ENCODE results near the gene QTRT2. TPM values are rescaled to one million over a fixed set of nuclear protein-coding genes. Genes with fewer than 3 reads are reported as not detected.

The QTRT2 gene
- total RNA-seq, 2 donors from 2014 or later: 21.4 to 48.5 TPM

DNA sequence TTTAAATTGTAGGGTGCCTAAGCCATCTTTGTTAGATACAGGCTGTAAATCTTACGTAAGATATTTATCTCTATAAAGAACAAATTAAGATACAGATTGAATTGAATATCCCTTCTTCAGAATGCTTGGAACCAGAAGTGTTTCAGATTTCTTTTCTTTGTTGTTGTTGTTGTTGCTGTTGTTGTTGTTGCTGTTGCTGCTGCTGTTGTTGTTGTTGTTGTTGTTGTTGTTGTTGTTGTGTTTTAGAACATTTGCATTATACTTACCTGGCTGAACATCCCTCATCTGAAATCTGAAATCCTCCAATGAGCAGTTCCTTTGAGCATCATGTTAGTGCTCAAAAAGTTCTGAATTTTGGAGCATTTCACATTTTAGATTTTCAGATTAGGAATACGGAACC lies 26.6 kb downstream of the QTRT2 start:
- TF ChIP-seq, protein P1, sequence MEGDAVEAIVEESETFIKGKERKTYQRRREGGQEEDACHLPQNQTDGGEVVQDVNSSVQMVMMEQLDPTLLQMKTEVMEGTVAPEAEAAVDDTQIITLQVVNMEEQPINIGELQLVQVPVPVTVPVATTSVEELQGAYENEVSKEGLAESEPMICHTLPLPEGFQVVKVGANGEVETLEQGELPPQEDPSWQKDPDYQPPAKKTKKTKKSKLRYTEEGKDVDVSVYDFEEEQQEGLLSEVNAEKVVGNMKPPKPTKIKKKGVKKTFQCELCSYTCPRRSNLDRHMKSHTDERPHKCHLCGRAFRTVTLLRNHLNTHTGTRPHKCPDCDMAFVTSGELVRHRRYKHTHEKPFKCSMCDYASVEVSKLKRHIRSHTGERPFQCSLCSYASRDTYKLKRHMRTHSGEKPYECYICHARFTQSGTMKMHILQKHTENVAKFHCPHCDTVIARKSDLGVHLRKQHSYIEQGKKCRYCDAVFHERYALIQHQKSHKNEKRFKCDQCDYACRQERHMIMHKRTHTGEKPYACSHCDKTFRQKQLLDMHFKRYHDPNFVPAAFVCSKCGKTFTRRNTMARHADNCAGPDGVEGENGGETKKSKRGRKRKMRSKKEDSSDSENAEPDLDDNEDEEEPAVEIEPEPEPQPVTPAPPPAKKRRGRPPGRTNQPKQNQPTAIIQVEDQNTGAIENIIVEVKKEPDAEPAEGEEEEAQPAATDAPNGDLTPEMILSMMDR (IDR thresholded peaks at IDR 0.05): no peak
- H3K27me3 ChIP-seq (replicated peaks; ENCODE audit: insufficient read depth): no peaks in the 10 kb centered on the region
- peaks cover 12% of the 10 kb centered on the region for H3K36me3 ChIP-seq
- H3K27ac ChIP-seq: no peak overlapping the region
- H3K9me3 ChIP-seq: no peaks in the 10 kb centered on the region
- no peak overlapping the region for H3K4me3 ChIP-seq
- DNase-seq (ENCODE audit: low spot score) (no peak), ATAC-seq (ENCODE audit: insufficient number of reproducible peaks, low FRiP score, low read depth) (no peak)
- H3K4me1 ChIP-seq (ENCODE audit: control insufficient read depth in 1 of 2, low read depth in 2 of 2): peaks cover 15 to 24% of the 10 kb centered on the region in 2 donors

GRCh38 chr3:114086356-114086755 lies 29.8 kb downstream of the QTRT2 start:
- Histone ChIP-seq H3K4me1 (ENCODE audit: control insufficient read depth in 1 of 2, low read depth in 2 of 2) (no peaks in the 10 kb centered on the region), H3K36me3 (peaks cover 12% of the 10 kb centered on the region), H3K4me3 (no peak overlapping the region), H3K27me3 (replicated peaks; ENCODE audit: insufficient read depth) (no peaks in the 10 kb centered on the region), H3K27ac (no peak overlapping the region), H3K9me3 (no peaks in the 10 kb centered on the region)
- no peak for ATAC-seq (ENCODE audit: insufficient number of reproducible peaks, low FRiP score, low read depth)
- DNase-seq (ENCODE audit: low spot score): no peak
- TF ChIP-seq, protein P1 (IDR thresholded peaks at IDR 0.05): no peak

GRCh38 chr3:114089675-114090074 lies 33.1 kb downstream of the QTRT2 start:
- no peak for ATAC-seq (ENCODE audit: insufficient number of reproducible peaks, low FRiP score, low read depth)
- no peak overlapping the region for H3K27ac ChIP-seq
- TF ChIP-seq, protein P1 (IDR thresholded peaks at IDR 0.05): no peak

GRCh38 chr3:114092151-114093015 lies 35.8 kb downstream of the QTRT2 start:
- TF ChIP-seq, protein P1 (IDR thresholded peaks at IDR 0.05): no peak
- H3K36me3 ChIP-seq: no peaks in the 10 kb centered on the region
- no peaks in the 10 kb centered on the region for H3K27me3 ChIP-seq (replicated peaks; ENCODE audit: insufficient read depth)
- DNase-seq (ENCODE audit: low spot score) (no peak), ATAC-seq (ENCODE audit: insufficient number of reproducible peaks, low FRiP score, low read depth) (no peak)
- H3K4me1 ChIP-seq (ENCODE audit: control insufficient read depth in 1 of 2, low read depth in 2 of 2): peaks cover 8 to 11% of the 10 kb centered on the region in 2 donors
- H3K9me3 ChIP-seq: no peaks in the 10 kb centered on the region
- peak overlapping the region; percentile 15 for H3K4me3 ChIP-seq
- H3K27ac ChIP-seq: peak overlapping the region in 1 of 2 donors; percentile 16

More at GRCh38 chr3:114089675-114090074, 33.1 kb downstream of the QTRT2 start:
- Histone ChIP-seq H3K4me1 (ENCODE audit: control insufficient read depth in 1 of 2, low read depth in 2 of 2) (peaks cover 8 to 11% of the 10 kb centered on the region in 2 donors), H3K4me3 (no peak overlapping the region), H3K36me3 (peaks cover 11% of the 10 kb centered on the region), H3K9me3 (no peaks in the 10 kb centered on the region), H3K27me3 (replicated peaks; ENCODE audit: insufficient read depth) (no peaks in the 10 kb centered on the region)
- no peak for DNase-seq (ENCODE audit: low spot score)

DNA sequence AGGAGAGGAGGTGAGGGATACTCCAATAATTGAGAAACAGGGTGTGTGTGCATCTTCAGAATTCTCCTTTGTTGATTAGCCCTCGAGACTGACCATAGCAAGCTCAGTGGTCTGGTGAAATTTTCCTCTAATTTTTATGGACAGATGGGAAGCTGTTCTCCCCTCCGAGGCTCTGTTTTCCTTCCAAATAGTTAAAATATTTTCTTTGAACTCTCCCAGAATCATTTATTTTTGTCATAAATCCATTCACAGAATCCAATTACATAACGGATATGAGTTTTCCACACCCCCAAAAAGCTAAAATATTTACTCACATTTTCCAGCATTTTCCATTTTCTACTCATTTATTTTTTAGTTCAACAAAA lies 36.5 kb downstream of the QTRT2 start:
- H3K4me3 ChIP-seq: peak overlapping the region; percentile 15
- H3K9me3 ChIP-seq: no peaks in the 10 kb centered on the region
- no peaks in the 10 kb centered on the region for H3K36me3 ChIP-seq
- ATAC-seq (ENCODE audit: insufficient number of reproducible peaks, low FRiP score, low read depth) (no peak), DNase-seq (ENCODE audit: low spot score) (no peak)
- H3K27me3 ChIP-seq (replicated peaks; ENCODE audit: insufficient read depth): no peaks in the 10 kb centered on the region
- H3K27ac ChIP-seq: peak overlapping the region in 1 of 2 donors; percentile 16
- TF ChIP-seq, protein P1 (IDR thresholded peaks at IDR 0.05): no peak
- H3K4me1 ChIP-seq (ENCODE audit: control insufficient read depth in 1 of 2, low read depth in 2 of 2): peaks cover 8 to 11% of the 10 kb centered on the region in 2 donors
